Panc1 (cell line): ENCODE results near the gene COL27A1. TPM values are rescaled to one million over a fixed set of nuclear protein-coding genes. Genes with fewer than 3 reads are reported as not detected.

Experiments used
- ATAC-seq: fragments of 200-7000 bp; cut with Tn5 transposase; 2 replicates; pipeline ENCODE4 v1.9.1; 2020; ENCODE audit warnings: mild to moderate bottlenecking, moderate library complexity
- BruUV-seq: library from RNA; stranded (reverse); fragments of 400-500 nt; replicated peaks from 2 replicates; lab custom pipeline; 2021; lab: Mats Ljungman, UMichigan
- CTCF ChIA-PET: fragments of 300-600 bp; sonication (Branson Sonifier 250); formaldehyde crosslinking; loops from one replicate; lab custom pipeline; 2022; ENCODE audit warnings: antibody characterized with exemption; lab: Charles Lee
- POLR2A ChIA-PET: fragments of 300-600 bp; sonication (Branson Sonifier 250); formaldehyde crosslinking; loops from one replicate; lab custom pipeline; 2022; ENCODE audit warnings: antibody characterized with exemption; lab: Charles Lee
- DNase-seq: peaks from one replicate; pipeline ENCODE4 v3.0.0-alpha.2; 2010; ENCODE audit warnings: low read depth, low spot score
- H3K27ac ChIP-seq: 2 replicates; pipeline ENCODE4 v1.5.1; 2011; ENCODE audit warnings: mild to moderate bottlenecking, low read length, inconsistent platforms
- H3K27me3 ChIP-seq: fragments of 200-500 bp; sonication (Bioruptor generic); 2 replicates; pipeline ENCODE4 v1.6.0; 2014; ENCODE audit warnings: low read length, inconsistent platforms; ENCODE audit not compliant: control insufficient read depth, insufficient read depth
- H3K36me3 ChIP-seq: fragments of 200-500 bp; sonication (Bioruptor generic); 2 replicates; pipeline ENCODE4 v1.5.1; 2014; ENCODE audit warnings: inconsistent platforms, mild to moderate bottlenecking, low read length, moderate library complexity; ENCODE audit not compliant: control insufficient read depth, insufficient read depth
- H3K4me1 ChIP-seq: 2 replicates; pipeline ENCODE4 v1.5.1; 2011; ENCODE audit warnings: inconsistent platforms, mild to moderate bottlenecking, low read length, moderate library complexity; ENCODE audit not compliant: control insufficient read depth, insufficient read depth
- H3K4me3 ChIP-seq, 2 experiments: 2 replicates each; pipeline ENCODE4 v1.5.1; 2011 to 2012; ENCODE audit warnings: low read depth in 2 of 2, low read length in 2 of 2, mild to moderate bottlenecking in 2 of 2, inconsistent platforms in 1 of 2, moderate library complexity in 1 of 2
- H3K9me3 ChIP-seq: fragments of 200-500 bp; sonication (Bioruptor generic); 2 replicates; pipeline ENCODE4 v1.5.1; 2014; ENCODE audit warnings: low read depth, mild to moderate bottlenecking, inconsistent platforms, low read length, moderate library complexity; ENCODE audit not compliant: control insufficient read depth, insufficient read depth
- POLR2AphosphoS5 ChIP-seq: IDR thresholded peaks from 2 replicates; pipeline ENCODE4 v1.6.1; 2012; ENCODE audit warnings: mild to moderate bottlenecking, low read depth, low read length, moderate library complexity
- REST ChIP-seq, 2 experiments: IDR thresholded peaks; 2 replicates each; pipeline ENCODE4 v1.6.1; 2011 to 2012; ENCODE audit warnings: low read depth in 2 of 2, control low read depth in 1 of 2, low read length in 1 of 2, mild to moderate bottlenecking in 1 of 2, moderate library complexity in 1 of 2; ENCODE audit not compliant: insufficient read depth in 1 of 2
- SIN3A ChIP-seq: IDR thresholded peaks from 2 replicates; pipeline ENCODE4 v1.6.1; 2012; ENCODE audit warnings: low read depth, mild to moderate bottlenecking, low read length, moderate library complexity, borderline replicate concordance; ENCODE audit not compliant: insufficient read depth
- TCF7L2 ChIP-seq: IDR thresholded peaks from 2 replicates; pipeline ENCODE4 v1.6.1; 2011; ENCODE audit warnings: mild to moderate bottlenecking, low read depth, low read length, inconsistent platforms
- in situ Hi-C: cut with HindIII; loops from 2 replicates; pipeline ENCODE4 v1.10.0; 2016; ENCODE audit warnings: low sequenced_read_pairs, low pct_unique_long_range_greater_than_20kb
- intact Hi-C: fragments of 100-400 bp; cut with micrococcal nuclease; formaldehyde crosslinking; loops from one replicate; pipeline ENCODE4 v1.10.0; 2022; ENCODE audit not compliant: unreplicated experiment
- total RNA-seq: library from RNA; stranded (reverse); gene quantifications from one replicate; pipeline ENCODE4 v1.2.1, GENCODE V29; 2021; ENCODE audit not compliant: unreplicated experiment
- TF ChIP-seq, protein P1 (sequence below): fragments of 450-650 bp; IDR thresholded peaks from 2 replicates; pipeline ENCODE4 v1.5.1; 2017; ENCODE audit warnings: mild to moderate bottlenecking

COL27A1 gene
- total RNA-seq, 1 experiment from 2014 or later, result 5.1 TPM

DNA sequence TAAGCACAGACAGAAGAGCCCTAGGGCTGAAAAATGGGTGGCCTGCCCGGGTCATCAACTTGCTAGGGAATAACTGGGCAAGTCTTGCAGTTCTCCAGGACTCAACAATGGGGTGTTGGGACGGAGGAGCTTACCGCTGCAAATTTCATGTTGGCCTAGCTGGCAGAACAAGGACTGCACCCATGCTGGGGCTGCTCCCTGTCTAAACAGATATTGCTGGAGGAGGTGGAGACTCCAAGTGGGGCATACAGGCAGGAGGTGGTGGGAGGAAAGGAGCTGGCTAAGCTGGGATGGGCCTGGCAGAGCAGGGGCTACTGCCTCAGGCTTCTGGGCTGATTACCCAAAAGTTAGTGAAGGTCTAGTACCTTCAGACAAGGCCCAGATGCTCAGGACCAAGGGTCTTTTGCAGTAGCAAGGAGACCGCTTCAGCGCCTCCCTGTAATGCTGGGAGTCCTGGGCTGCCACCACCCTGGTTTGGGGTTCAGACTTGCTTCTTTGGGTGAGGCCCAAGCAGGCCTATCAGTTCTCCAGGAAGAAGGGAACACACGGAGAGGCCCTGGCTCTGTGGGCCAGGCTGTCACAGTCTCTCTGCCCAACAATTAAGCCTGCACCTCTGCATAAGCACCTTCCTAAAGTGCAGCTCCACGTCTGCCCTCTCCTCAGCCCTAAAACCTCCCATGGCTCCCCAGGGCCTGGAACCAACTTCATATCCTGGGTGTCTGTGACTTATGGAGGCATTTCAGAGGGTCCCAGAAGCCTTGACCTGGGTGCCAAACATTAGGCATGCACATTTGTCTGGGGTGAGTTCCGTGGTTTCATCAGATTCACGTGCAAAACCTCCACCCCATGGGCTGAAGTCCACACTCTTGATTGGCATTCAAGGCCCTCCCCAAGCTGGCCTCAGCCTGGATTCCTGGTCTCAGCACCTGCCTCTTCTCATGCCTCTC is 32.0 kb upstream of the COL27A1 start:
- BruUV-seq, result no TSS peak
- DNase-seq, result no peak
- CTCF ChIA-PET, result no interaction called here
- no peaks in the 10 kb centered on the region for H3K27me3 ChIP-seq
- in situ Hi-C loops (no loop called here), intact Hi-C loops (no loop called here)
- no peaks in the 10 kb centered on the region for H3K36me3 ChIP-seq
- H3K4me3 ChIP-seq, result no peak overlapping the region
- H3K9me3 ChIP-seq, result no peaks in the 10 kb centered on the region
- POLR2A ChIA-PET, result no interaction called here
- H3K4me1 ChIP-seq, result no peaks in the 10 kb centered on the region
- no peak for ATAC-seq
- no peak overlapping the region for H3K27ac ChIP-seq
- no peak for TF ChIP-seq SIN3A
- TF ChIP-seq, protein P1, sequence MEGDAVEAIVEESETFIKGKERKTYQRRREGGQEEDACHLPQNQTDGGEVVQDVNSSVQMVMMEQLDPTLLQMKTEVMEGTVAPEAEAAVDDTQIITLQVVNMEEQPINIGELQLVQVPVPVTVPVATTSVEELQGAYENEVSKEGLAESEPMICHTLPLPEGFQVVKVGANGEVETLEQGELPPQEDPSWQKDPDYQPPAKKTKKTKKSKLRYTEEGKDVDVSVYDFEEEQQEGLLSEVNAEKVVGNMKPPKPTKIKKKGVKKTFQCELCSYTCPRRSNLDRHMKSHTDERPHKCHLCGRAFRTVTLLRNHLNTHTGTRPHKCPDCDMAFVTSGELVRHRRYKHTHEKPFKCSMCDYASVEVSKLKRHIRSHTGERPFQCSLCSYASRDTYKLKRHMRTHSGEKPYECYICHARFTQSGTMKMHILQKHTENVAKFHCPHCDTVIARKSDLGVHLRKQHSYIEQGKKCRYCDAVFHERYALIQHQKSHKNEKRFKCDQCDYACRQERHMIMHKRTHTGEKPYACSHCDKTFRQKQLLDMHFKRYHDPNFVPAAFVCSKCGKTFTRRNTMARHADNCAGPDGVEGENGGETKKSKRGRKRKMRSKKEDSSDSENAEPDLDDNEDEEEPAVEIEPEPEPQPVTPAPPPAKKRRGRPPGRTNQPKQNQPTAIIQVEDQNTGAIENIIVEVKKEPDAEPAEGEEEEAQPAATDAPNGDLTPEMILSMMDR, result no peak
- TF ChIP-seq POLR2AphosphoS5, result no peak
- no peak for TF ChIP-seq REST (IDR thresholded peaks at IDR 0.05; ENCODE audit: insufficient read depth in 1 of 2, low read depth in 2 of 2, low read length in 1 of 2)
- TF ChIP-seq TCF7L2, result no peak

GRCh38 chr9:114124138-114124537 is 31.2 kb upstream of the COL27A1 start:
- TF ChIP-seq REST (IDR thresholded peaks at IDR 0.05; ENCODE audit: insufficient read depth in 1 of 2, low read depth in 2 of 2, low read length in 1 of 2), result no peak
- TF ChIP-seq, protein P1, result no peak
- TF ChIP-seq TCF7L2, result no peak
- no peak for TF ChIP-seq SIN3A
- TF ChIP-seq POLR2AphosphoS5, result no peak
- H3K4me1 ChIP-seq, result no peaks in the 10 kb centered on the region
- H3K36me3 ChIP-seq, result no peaks in the 10 kb centered on the region
- no peaks in the 10 kb centered on the region for H3K27me3 ChIP-seq
- H3K27ac ChIP-seq, result no peak overlapping the region
- in situ Hi-C loops (no loop called here), intact Hi-C loops (no loop called here)
- POLR2A ChIA-PET, result no interaction called here
- no peak overlapping the region for H3K4me3 ChIP-seq
- H3K9me3 ChIP-seq, result no peaks in the 10 kb centered on the region
- CTCF ChIA-PET, result no interaction called here
- BruUV-seq, result no TSS peak
- ATAC-seq (no peak), DNase-seq (no peak)
